Activated B cell treated with CpG ODN at 0.5 μM for 24 hours (primary cell): Measurements from ENCODE around the gene PXDC1. TPM values are rescaled to one million over a fixed set of nuclear protein-coding genes. Genes with fewer than 3 reads are reported as not detected.

Source experiments
- ATAC-seq: fragments of 200-7000 bp; cut with Tn5 transposase; one replicate; pipeline ENCODE4 v1.10.0; 2021; ENCODE audit warnings: low read depth, mild to moderate bottlenecking, moderate library complexity
- CTCF ChIA-PET: fragments of 350-600 bp; sonication (Branson Sonifier 250); formaldehyde crosslinking; loops from one replicate; lab custom pipeline; 2021; ENCODE audit warnings: antibody characterized with exemption; lab: Charles Lee
- POLR2A ChIA-PET: fragments of 350-600 bp; sonication (Branson Sonifier 250); formaldehyde crosslinking; loops from one replicate; lab custom pipeline; 2021; ENCODE audit warnings: antibody characterized with exemption; lab: Charles Lee
- DNase-seq: peaks from one replicate; pipeline ENCODE4 v3.0.0; 2022
- H3K27ac Mint-ChIP-seq: one replicate; pipeline ENCODE4 v1.8.0; 2020; ENCODE audit warnings: mixed read lengths
- H3K27me3 Mint-ChIP-seq: one replicate; pipeline ENCODE4 v1.8.0; 2021; ENCODE audit warnings: mixed read lengths
- H3K36me3 Mint-ChIP-seq: one replicate; pipeline ENCODE4 v1.8.0; 2021; ENCODE audit warnings: low read depth, mixed read lengths
- H3K4me1 Mint-ChIP-seq: one replicate; pipeline ENCODE4 v1.8.0; 2021; ENCODE audit warnings: mixed read lengths
- H3K4me3 Mint-ChIP-seq: one replicate; pipeline ENCODE4 v1.8.0; 2020; ENCODE audit warnings: mild to moderate bottlenecking, mixed read lengths
- H3K9me3 Mint-ChIP-seq: one replicate; pipeline ENCODE4 v1.8.0; 2020; ENCODE audit warnings: mixed read lengths
- CTCF ChIP-seq: fragments of 200-600 bp; IDR thresholded peaks from one replicate; pipeline ENCODE4 v1.8.0; 2022; ENCODE audit warnings: antibody characterized with exemption, mild to moderate bottlenecking
- intact Hi-C: fragments of 100-400 bp; cut with micrococcal nuclease; formaldehyde crosslinking; loops from one replicate; pipeline ENCODE4 v1.15.1; 2024
- total RNA-seq: library from RNA; stranded (reverse); gene quantifications from 2 replicates; pipeline ENCODE4 v1.2.3, GENCODE V29; 2022

Gene PXDC1
- total RNA-seq, result 3.8 and 3.9 TPM in 2 replicates

- H3K4me1 Mint-ChIP-seq, result peaks cover 52% of the 10 kb centered on the region
- H3K9me3 Mint-ChIP-seq, result no peaks in the 10 kb centered on the region
- no peaks in the 10 kb centered on the region for H3K36me3 Mint-ChIP-seq
- no peak for TF ChIP-seq CTCF
- intact Hi-C loops, result loop anchor here (2.0 to 5.0 kb wide), 2 partner anchors 14 to 1026 kb away; partner anchors contain the start of gene CDYL
- ChIA-PET CTCF (interaction anchor here (1.5 kb wide), 1 partner anchor 98 kb away, joined by 6 read pairs; the partner anchor contains the start of gene FAM50B), POLR2A (interaction anchor here (0.9 to 1.8 kb wide), 3 partner anchors 97 to 270 kb away, joined by 3 to 4 read pairs (median 3); partner anchors contain the start of gene FAM50B)
- peak within 1 kb of the TSS; percentile 77 for H3K4me3 Mint-ChIP-seq
- no peaks in the 10 kb centered on the region for H3K27me3 Mint-ChIP-seq
- DNase-seq (no peak), ATAC-seq (peak; percentile 6)
- H3K27ac Mint-ChIP-seq, result no peak within 1 kb of the TSS
Observed at GRCh38 chr6:3751077-3751729, at the start of gene PXDC1. Gene PXDC1, minus strand, starts transcription at chr6:3751713. Its CDS starts 182 bp downstream, at chr6:3751531.

GRCh38 chr6:3800850-3801591, 49.5 kb upstream of the PXDC1 start:
- Mint-ChIP-seq H3K27me3 (no peaks in the 10 kb centered on the region), H3K36me3 (no peaks in the 10 kb centered on the region), H3K9me3 (no peaks in the 10 kb centered on the region), H3K4me1 (peaks cover 53% of the 10 kb centered on the region), H3K27ac (no peak overlapping the region), H3K4me3 (no peak overlapping the region)
- ATAC-seq (no peak), DNase-seq (no peak)
- ChIA-PET CTCF (no interaction called here), POLR2A (interaction anchor here (1.0 to 1.4 kb wide), 2 partner anchors 10 to 55 kb away, joined by 4 to 5 read pairs; no protein-coding TSS in a partner anchor)
- TF ChIP-seq CTCF, result no peak
- intact Hi-C loops, result loop anchor here (5.0 kb wide), 2 partner anchors 34 to 976 kb away; partner anchors contain the start of gene CDYL

GRCh38 chr6:3799719-3800118, 48.2 kb upstream of the PXDC1 start:
- Mint-ChIP-seq H3K4me1 (peaks cover 53% of the 10 kb centered on the region), H3K27ac (no peak overlapping the region), H3K4me3 (no peak overlapping the region), H3K9me3 (no peaks in the 10 kb centered on the region), H3K27me3 (no peaks in the 10 kb centered on the region), H3K36me3 (no peaks in the 10 kb centered on the region)
- intact Hi-C loops, result loop anchor here (5.0 kb wide), 2 partner anchors 32 to 978 kb away; partner anchors contain the start of gene CDYL
- TF ChIP-seq CTCF, result no peak
- ChIA-PET POLR2A (no interaction called here), CTCF (no interaction called here)
- DNase-seq (no peak), ATAC-seq (no peak)

DNA sequence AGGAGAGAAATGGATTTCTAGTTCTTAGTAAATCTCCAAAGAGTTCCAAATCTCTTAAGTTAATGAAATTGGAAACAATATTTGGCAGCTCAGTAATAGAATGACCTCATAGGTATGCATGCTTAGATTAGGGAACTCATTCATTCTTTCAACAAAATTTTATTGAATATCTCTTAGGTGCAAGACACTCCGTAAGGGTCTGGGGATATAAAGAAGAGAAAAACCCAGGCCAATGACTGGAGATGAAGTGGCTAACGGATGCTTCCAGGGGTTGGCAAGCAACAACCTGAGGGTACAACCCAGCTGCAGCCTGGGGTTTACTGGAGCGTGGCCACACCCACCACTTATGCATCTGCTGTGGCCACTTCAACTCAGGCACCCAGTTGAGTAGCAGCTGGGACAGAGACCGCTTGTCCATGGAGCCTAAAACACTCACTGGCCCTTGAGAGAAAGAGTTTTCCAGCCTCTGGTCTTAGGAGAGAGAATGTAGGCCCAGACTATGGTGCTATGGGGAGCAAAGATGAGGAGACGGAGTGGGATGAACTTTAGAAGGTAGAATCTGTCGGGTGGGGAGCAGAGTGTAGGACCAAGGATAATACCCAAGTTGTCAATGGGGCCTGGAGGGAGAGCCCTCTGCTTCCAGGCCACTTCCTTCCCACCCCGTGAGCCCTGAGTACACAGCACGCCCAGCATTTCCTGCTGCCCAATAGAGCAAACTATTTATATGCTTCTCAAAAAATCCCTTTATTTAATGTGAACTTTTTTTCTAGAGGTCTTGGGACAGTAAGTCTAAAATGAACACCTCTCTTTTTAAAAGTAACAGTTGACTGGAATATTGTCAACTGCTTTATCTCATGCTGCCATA, 46.8 kb upstream of the PXDC1 start:
- H3K36me3 Mint-ChIP-seq, result no peaks in the 10 kb centered on the region
- no peaks in the 10 kb centered on the region for H3K27me3 Mint-ChIP-seq
- intact Hi-C loops, result no loop called here
- H3K4me1 Mint-ChIP-seq, result peaks cover 56% of the 10 kb centered on the region
- DNase-seq (no peak), ATAC-seq (peak; percentile 43)
- TF ChIP-seq CTCF, result no peak
- H3K4me3 Mint-ChIP-seq, result peak overlapping the region; percentile 4
- POLR2A ChIA-PET, result no interaction called here
- peak overlapping the region; percentile 36 for H3K27ac Mint-ChIP-seq
- H3K9me3 Mint-ChIP-seq, result no peaks in the 10 kb centered on the region
- CTCF ChIA-PET, result no interaction called here
